Bladder microvascular endothelial cell (primary cell): ENCODE data around the gene SEMA4C. TPM values are rescaled to one million over a fixed set of nuclear protein-coding genes. Genes with fewer than 3 reads are reported as not detected.

Experiments used
- total RNA-seq: library from RNA; depleted of rRNA; stranded (reverse); fragments of >200 nt; gene quantifications from 2 replicates; pipeline ENCODE4 v1.2.3, GENCODE V29; 2014

The SEMA4C gene, protein sequence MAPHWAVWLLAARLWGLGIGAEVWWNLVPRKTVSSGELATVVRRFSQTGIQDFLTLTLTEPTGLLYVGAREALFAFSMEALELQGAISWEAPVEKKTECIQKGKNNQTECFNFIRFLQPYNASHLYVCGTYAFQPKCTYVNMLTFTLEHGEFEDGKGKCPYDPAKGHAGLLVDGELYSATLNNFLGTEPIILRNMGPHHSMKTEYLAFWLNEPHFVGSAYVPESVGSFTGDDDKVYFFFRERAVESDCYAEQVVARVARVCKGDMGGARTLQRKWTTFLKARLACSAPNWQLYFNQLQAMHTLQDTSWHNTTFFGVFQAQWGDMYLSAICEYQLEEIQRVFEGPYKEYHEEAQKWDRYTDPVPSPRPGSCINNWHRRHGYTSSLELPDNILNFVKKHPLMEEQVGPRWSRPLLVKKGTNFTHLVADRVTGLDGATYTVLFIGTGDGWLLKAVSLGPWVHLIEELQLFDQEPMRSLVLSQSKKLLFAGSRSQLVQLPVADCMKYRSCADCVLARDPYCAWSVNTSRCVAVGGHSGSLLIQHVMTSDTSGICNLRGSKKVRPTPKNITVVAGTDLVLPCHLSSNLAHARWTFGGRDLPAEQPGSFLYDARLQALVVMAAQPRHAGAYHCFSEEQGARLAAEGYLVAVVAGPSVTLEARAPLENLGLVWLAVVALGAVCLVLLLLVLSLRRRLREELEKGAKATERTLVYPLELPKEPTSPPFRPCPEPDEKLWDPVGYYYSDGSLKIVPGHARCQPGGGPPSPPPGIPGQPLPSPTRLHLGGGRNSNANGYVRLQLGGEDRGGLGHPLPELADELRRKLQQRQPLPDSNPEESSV
- total RNA-seq = 7.3 and 20.6 TPM in 2 replicates

DNA sequence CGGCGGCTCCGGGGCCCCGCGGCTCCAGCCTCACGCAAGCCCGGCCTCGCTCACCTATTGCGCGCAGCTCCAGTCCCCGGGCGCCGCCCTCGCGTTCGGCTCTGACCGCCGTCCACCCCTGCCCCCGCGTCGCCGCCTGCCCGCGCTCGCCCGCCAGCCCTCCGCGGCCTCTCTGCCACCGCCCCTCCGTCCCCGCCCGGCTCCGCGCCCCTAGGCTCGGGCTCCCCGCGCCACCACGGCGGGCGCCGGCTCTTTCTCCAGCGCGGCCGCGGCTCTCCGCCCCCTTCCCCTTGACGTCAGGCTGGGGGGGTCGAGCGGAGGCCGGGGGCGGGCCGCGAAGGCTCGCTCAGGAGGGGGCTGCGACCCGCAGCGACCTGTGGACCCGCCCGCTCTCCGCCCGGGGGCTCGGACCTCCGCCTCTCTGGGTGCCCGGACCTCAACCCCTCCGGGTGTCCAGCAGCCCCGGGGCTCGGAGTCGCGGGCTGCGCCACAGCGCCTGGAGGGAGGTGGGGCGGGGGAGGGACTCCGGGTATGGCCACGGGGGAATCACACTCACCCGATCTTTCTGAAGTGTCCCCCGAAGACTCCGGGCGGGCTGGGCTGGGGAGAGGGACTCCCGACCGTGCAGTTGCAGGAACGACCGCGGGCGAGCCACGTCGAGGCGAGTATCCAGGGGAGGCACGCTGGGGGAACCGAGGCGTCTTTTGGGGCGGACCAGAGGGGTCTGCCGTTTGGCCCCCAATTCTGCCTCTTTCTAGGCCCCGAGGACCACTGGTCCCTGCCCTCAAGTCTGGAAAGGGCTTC, at the start of gene SEMA4C:
Gene SEMA4C (minus strand): TSS at position 259 of the 804 bp plus-strand sequence. CDS start 2,194 bp downstream, outside the sequence.

DNA sequence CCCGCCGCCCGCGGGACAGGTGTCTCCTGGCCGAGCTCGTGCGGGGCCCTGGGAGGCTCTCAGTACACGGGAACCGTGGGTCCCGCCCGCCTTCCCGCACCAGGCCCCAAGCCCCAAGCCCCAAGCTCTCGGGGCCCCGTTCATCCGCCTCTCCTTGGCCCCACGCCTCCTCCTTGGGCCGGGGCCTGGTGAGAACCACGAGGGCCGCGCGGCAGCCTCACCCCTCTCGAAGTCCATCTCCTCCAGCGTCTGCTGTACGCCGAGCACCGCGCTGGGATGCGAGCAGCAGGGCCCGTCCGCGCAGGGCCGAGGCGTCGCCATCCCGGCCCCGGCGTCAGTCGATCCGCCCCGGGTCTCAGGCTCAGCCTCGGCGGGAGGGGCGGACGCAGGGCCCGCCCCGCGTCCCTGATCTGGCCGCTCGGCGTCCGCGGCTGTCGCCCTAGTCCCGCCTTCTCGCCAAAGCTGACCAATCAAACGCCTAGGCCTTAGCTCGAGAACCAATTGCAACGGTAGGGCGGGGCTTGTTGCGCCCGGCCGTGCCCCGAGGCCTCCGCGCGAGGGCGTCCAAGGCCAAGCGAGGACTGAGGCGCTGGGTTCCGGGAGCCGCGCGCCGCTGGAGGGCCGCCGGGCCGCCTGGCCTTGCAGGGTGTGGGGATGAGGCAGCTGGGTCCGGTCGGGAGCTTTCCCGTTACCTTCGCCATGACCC, 12.1 kb downstream of the SEMA4C start, which contains the start of gene ANKRD39:
Gene ANKRD39 (minus strand): TSS at position 350 of the 706 bp plus-strand sequence. CDS start 29 bp downstream, at position 321.

DNA sequence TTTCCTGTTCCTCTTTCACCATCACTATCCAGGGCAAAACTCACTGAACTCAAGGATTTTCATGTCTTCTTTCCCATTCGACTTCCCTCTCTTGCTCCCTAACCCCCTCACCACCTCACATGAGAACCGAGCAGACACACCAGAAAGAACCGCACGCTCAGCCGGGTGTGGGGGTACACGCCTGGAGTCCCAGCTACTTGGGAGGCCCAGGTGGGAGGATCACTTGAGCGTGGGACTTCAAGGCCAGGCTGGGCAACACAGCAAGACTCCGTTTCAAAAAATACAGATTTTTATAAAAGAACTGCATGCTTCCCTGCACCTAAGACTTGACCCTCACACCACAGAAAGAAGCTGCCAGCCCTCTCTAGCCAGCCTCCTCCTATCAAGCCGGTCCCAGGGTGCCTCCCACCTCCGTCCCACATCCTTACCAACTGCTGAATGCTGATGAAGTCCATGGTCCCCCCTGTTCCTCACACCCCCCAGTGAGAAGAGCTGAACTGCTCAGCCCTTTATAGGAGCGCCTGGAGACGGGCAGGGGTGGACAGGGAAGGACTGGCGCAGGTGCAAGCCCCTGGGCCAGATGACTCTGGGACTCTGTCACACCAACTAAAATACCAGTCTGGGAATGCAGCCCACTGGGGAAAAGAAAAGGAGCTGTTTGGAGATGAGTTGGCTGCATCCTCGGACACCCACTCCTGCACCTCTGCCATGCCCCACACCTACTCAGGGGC, 26.2 kb downstream of the SEMA4C start, which contains the start of gene ANKRD23:
Gene ANKRD23 (minus strand): TSS at position 484 of the 731 bp plus-strand sequence. CDS start 29 bp downstream, at position 455.

DNA sequence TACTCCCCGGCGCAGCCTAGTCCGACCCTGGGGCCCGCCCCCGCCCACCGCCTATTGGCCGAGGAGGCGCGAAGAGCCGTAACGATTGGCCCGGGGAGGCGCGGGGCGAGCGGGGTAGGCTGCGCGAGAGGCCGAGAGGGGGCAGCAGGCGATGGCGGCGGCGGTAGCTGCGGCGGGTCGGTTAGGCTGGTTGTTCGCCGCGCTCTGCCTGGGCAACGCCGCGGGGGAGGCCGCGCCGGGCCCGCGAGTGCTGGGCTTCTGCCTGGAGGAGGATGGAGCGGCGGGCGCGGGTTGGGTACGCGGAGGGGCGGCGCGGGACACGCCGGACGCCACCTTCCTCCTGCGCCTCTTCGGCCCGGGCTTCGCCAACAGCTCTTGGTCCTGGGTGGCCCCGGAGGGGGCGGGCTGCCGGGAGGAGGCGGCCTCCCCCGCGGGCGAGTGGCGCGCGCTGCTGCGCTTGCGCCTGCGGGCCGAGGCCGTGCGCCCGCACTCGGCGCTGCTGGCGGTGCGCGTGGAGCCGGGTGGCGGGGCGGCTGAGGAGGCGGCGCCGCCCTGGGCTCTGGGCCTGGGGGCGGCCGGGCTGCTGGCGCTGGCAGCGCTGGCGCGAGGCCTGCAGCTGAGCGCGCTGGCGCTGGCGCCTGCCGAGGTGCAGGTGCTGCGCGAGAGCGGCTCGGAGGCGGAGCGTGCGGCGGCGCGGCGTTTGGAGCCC, 53.6 kb downstream of the SEMA4C start, which contains the start of gene CNNM3:
Gene CNNM3 (plus strand): TSS at position 142 of the 709 bp plus-strand sequence. CDS start 10 bp downstream, at position 152.

Other genes with a start within 250 kb of the SEMA4C start
- gene KANSL3, start 231.8 kb downstream of the SEMA4C start, total RNA-seq = 14.7 and 29.1 TPM in 2 replicates
- gene FER1L5, start 227.3 kb downstream of the SEMA4C start, total RNA-seq = not detected in 2 replicates
- 12.3 and 32.2 TPM in 2 replicates for gene LMAN2L, start 130.0 kb downstream of the SEMA4C start, total RNA-seq
- 1.6 and 3.0 TPM in 2 replicates for gene CNNM4, start 109.2 kb downstream of the SEMA4C start, total RNA-seq
- gene CNNM3, start 53.8 kb downstream of the SEMA4C start, total RNA-seq = 6.5 and 13.8 TPM in 2 replicates
- gene ANKRD23, start 26.1 kb downstream of the SEMA4C start, total RNA-seq = 0.49 and 1.4 TPM in 2 replicates
- 3.7 and 5.5 TPM in 2 replicates for gene ANKRD39, start 12.1 kb downstream of the SEMA4C start, total RNA-seq
- gene FAM178B, start 116.5 kb upstream of the SEMA4C start, total RNA-seq = not detected in 2 replicates
- gene FAHD2B, start 224.8 kb upstream of the SEMA4C start, total RNA-seq = 4.4 and 6.7 TPM in 2 replicates
- 19.1 and 97.7 TPM in 2 replicates for gene ANKRD36, start 243.1 kb upstream of the SEMA4C start, total RNA-seq